PC-3 (cell line): Measurements from ENCODE around the gene MAGEF1.

ENCODE experiments used
- EZH2 ChIP-seq: fragments of 300-600 bp; sonication (generic); IDR thresholded peaks from one replicate; pipeline ENCODE4 v1.6.1; 2017; ENCODE audit warnings: antibody characterized with exemption, mild to moderate bottlenecking, low read length; ENCODE audit not compliant: unreplicated experiment
- EZH2phosphoT487 ChIP-seq: fragments of 300-600 bp; sonication (generic); IDR thresholded peaks from 2 replicates; pipeline ENCODE4 v1.6.1; 2018; ENCODE audit warnings: mild to moderate bottlenecking, antibody characterized with exemption, low read length, borderline replicate concordance
- TF ChIP-seq, protein P1 (sequence below): fragments of 300-600 bp; sonication (generic); conservative IDR thresholded peaks from 2 replicates; pipeline ENCODE4 v1.5.1; 2017; ENCODE audit warnings: antibody characterized with exemption, low read depth, mild to moderate bottlenecking, low read length

DNA sequence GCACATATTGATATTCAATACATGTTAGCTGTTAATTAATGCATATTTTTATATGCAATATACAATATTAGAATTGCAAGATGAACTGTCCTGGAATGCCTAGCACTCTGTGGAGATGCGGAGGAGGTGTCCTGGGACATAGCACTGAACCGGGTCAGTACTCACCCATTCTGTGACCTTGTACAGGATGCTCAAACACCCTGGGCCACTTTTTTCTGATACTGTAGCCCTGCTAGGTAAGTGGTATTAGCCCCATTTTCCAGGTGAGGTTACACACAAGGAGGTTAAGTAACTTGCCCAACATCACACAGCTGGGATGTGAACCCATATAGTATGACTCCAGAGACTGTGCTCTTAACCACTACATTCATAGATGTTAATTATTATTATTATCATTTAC lies 1.7 kb upstream of the MAGEF1 start:
- TF ChIP-seq, protein P1, sequence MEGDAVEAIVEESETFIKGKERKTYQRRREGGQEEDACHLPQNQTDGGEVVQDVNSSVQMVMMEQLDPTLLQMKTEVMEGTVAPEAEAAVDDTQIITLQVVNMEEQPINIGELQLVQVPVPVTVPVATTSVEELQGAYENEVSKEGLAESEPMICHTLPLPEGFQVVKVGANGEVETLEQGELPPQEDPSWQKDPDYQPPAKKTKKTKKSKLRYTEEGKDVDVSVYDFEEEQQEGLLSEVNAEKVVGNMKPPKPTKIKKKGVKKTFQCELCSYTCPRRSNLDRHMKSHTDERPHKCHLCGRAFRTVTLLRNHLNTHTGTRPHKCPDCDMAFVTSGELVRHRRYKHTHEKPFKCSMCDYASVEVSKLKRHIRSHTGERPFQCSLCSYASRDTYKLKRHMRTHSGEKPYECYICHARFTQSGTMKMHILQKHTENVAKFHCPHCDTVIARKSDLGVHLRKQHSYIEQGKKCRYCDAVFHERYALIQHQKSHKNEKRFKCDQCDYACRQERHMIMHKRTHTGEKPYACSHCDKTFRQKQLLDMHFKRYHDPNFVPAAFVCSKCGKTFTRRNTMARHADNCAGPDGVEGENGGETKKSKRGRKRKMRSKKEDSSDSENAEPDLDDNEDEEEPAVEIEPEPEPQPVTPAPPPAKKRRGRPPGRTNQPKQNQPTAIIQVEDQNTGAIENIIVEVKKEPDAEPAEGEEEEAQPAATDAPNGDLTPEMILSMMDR: no peak
- TF ChIP-seq EZH2: no peak
- no peak for TF ChIP-seq EZH2phosphoT487
